Fibroblast of mammary gland (primary cell): ENCODE measurements around the gene STAG2.

Experiments
- DNase-seq: peaks from one replicate; pipeline ENCODE4 v3.0.0-alpha.2; 2010; ENCODE audit warnings: low read depth
- H3K4me3 ChIP-seq: 2 replicates; pipeline ENCODE4 v1.5.1; 2011; ENCODE audit warnings: low read depth, mild to moderate bottlenecking, low read length, moderate library complexity; ENCODE audit not compliant: control insufficient read depth
- TF ChIP-seq, protein P1 (sequence below): conservative IDR thresholded peaks from 2 replicates; pipeline ENCODE4 v1.5.1; 2011; ENCODE audit warnings: low read depth, low read length, inconsistent platforms; ENCODE audit not compliant: control insufficient read depth, insufficient read depth

STAG2 gene

DNA sequence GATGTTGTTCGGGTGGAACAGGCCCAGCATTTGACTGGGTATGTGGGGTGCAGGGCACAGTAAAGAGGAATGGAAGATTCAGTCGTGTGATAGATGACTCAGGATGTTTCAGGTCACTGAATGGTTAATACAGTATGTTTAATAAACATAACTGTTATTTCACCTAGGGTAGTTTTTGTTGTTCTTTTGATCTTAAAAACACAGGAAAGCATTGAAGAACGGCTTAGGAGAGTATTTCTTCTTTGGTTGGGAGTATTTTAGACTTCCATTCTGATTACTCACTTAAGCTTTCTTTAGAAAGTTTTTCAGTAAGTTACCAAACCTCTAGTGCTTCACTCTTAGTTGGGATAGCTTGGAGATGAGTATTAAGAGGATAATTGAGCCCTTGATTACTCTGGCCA lies 62.3 kb downstream of the STAG2 start:
- no peak overlapping the region for H3K4me3 ChIP-seq
- peak; percentile 28 for DNase-seq
- TF ChIP-seq, protein P1, sequence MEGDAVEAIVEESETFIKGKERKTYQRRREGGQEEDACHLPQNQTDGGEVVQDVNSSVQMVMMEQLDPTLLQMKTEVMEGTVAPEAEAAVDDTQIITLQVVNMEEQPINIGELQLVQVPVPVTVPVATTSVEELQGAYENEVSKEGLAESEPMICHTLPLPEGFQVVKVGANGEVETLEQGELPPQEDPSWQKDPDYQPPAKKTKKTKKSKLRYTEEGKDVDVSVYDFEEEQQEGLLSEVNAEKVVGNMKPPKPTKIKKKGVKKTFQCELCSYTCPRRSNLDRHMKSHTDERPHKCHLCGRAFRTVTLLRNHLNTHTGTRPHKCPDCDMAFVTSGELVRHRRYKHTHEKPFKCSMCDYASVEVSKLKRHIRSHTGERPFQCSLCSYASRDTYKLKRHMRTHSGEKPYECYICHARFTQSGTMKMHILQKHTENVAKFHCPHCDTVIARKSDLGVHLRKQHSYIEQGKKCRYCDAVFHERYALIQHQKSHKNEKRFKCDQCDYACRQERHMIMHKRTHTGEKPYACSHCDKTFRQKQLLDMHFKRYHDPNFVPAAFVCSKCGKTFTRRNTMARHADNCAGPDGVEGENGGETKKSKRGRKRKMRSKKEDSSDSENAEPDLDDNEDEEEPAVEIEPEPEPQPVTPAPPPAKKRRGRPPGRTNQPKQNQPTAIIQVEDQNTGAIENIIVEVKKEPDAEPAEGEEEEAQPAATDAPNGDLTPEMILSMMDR: no peak

- no peak overlapping the region for H3K4me3 ChIP-seq
- no peak for DNase-seq
- TF ChIP-seq, protein P1: no peak
These were observed 65.0 kb downstream of the STAG2 start for GRCh38 chrX:124026529-124026928.

DNA sequence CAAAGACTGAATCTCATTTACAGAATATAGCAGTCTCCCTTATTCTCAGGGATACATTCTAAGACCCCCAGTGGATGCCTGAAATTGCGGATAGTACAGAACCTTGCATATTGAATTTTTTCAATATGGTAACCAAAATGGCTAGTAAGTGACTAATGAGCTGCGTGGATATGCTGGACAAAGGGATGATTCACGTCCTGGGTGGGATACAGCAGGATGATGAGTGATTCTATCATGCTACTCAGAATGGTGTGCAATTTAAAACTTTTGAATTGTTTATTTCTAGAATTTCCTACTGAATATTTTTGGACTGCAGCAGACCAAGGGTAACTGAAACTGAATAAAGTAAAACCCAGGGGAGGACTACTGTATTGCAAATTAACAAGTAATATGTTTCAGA lies 66.7 kb downstream of the STAG2 start:
- TF ChIP-seq, protein P1: no peak
- H3K4me3 ChIP-seq: no peak overlapping the region
- peak; percentile 58 for DNase-seq

DNA sequence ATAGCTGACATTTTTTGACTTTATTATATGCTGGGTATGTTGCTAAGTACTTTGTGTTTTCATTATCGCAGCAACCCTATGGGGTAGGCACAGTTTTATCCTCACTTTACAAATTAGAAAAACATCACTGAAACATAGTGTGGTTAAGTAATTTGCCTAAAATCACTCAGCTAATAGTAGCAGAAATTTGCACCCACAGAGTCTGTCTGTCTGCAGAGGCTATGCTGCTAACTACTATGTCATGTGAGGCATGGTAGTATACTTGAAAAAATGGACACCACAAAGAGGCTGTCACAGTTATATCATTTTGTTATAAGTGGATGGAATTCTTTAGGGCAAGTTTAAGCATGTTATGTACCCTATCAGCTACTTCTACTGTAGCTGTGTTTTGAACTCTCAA lies 69.0 kb downstream of the STAG2 start:
- no peak for DNase-seq
- H3K4me3 ChIP-seq: no peak overlapping the region
- TF ChIP-seq, protein P1: no peak

DNA sequence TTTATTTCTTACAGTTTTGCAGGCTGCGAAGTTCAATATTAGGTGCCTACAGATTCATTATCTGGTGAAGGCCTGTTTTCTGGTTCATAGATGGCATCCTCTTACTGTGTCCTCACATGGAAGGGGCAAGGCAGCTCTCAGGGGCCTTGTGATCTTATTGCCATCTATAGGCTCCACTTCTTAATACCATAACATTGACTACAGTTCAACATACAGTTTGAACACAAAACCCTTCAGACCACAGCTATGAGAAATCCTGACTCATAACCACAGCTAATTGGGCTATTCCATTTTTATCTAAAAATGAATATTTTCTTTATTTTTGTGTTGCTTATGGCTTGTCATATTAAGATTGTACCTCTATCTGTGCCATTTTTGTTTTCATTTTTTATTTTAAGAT lies 72.3 kb downstream of the STAG2 start:
- peak; percentile 54 for DNase-seq
- TF ChIP-seq, protein P1: no peak
- H3K4me3 ChIP-seq: no peak overlapping the region

DNA sequence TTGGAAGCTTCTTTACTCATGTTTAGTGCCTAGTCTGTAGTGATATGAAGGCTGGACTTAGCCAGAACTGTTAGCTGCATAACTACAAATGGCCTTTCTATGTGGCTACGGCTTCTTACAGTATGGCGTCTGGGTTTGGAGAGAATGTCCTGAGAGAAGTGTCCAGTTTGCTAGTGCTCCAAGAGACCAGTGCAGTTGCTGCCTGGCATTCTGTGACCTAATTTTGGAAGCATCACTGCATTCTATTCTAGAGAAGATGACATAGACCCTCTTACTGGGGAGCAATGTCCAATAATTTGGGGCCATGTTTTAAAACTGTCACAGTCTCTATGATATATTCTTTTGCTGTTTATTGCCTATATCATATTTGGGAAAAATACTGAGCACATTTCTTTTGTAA lies 74.2 kb downstream of the STAG2 start:
- TF ChIP-seq, protein P1: no peak
- no peak overlapping the region for H3K4me3 ChIP-seq
- DNase-seq: no peak

- H3K4me3 ChIP-seq: no peak overlapping the region
- DNase-seq: peak; percentile 5
- TF ChIP-seq, protein P1: no peak
These were observed 80.5 kb downstream of the STAG2 start for GRCh38 chrX:124042042-124042441.
